Dermis lymphatic vessel endothelial cell (primary cell): ENCODE measurements around the gene PACS2. TPM values are rescaled to one million over a fixed set of nuclear protein-coding genes. Genes with fewer than 3 reads are reported as not detected.

Source experiments
- total RNA-seq: library from RNA; depleted of rRNA; stranded (reverse); fragments of >200 nt; gene quantifications from 2 replicates; pipeline ENCODE4 v1.2.1, GENCODE V29; 2014

The PACS2 gene
- total RNA-seq: 37.6 and 37.7 TPM in 2 replicates

DNA sequence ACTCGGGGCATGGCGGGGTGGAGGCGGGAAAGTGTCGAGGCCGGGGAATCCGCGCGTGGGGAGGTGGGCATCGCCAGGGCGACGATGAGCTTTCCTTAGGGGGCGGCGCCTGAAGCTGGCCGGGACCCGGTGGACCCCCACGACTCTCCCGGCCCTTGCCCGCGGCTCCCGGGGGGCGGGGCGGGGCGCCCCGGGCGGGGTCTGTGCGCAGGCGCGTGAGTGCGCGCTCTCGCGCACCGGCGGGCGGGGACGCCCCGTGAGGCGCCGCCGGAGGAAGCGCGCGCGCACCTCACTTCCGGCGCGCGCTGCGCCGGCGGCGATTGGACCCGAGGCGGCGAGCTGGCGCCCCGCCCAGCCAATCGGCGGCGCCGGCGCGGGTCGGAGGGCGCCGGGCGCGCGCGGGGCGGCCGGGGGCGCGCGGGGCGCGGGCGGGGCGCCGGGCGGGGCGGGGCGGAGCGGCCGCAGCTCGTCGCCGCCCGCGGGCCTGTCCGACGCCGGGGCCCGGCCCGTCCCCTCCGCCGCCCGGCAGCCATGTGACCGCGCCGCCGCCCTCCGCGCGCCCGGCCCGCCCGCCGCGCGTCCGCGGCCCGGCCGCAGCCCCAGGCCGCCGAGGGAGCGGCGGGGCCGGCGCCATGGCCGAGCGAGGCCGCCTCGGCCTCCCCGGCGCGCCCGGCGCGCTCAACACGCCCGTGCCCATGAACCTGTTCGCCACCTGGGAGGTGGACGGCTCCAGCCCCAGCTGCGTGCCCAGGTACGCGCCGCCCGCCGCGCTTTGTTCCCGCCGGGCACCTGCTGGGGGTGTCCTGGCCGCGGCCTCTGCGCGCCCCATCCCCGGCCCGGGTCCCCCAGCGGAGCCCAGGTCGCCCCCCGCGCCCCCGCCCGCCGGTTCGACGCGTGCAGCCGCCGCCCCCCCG is at the start of gene PACS2:
TSS of gene PACS2 (plus strand) at position 462 of the 914 bp plus-strand sequence. CDS start at position 633, 171 bp downstream.

DNA sequence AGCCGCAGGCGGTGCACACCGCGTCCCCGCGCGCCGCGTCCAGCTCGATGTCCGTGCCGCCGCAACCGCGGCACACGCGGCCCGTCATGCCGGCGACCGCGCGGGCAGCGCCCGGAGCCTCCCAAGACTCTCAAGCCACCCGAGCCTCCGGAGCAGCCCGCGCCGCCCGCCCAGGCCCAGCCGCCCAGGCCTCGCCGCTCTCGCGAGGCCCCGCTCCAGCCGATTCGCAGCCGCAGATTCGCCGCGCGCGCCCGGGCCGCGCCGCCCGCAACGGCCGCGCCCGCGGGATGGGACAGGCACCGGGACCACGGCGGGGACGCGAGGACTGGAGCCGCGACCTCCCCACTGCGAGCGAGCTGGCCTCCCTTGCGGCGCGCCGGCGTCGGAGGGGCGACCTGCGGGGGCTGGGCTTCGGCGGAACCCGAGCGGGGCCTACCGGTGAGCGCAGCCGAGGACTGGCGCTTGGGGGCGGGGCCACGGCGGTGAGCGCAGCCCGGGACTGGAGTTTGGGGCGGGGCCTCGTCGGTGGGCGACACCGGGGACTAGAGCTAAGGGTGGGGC is 13.9 kb upstream of the PACS2 start, which contains the start of gene BRF1:
TSS of gene BRF1 (minus strand) at position 460 of the 561 bp plus-strand sequence. CDS start at position 88, 372 bp downstream.

DNA sequence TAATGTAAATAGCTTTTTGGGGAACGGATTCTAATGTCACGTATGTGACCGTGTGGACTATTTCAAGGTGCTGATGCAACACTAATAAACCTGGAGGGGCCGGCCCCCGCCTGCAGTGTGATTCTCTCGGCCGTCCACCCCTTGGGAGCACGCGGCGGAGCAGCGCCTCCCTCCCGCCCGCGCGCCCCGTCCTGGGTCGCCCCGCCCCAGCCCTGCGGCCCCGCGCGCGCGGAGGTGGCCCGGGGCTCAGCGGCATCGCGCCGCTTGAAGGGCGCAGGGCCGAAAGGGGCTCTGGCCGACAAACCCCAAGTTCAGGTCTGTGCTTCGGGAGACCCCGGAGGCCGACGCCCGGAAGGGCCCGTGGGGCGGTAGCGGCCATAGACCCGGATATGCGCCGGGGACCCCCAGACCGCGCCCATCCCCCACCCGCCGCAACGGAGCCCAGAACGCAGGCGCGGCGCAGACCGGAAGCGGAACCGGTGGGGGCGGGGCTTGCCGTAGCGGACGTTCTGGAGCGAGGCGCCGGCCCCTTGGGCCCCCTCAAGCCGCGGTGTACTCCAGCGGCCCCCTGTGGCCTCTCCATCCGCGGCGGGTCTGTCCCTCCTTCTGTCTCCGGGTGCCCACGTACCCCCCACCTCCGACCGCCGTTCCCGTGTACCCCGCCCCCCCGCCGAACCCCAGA is 83.6 kb downstream of the PACS2 start, which contains the start of gene TEX22:
TSS of gene TEX22 (plus strand) at position 495 of the 682 bp plus-strand sequence. CDS start 803 bp downstream, outside the sequence.

DNA sequence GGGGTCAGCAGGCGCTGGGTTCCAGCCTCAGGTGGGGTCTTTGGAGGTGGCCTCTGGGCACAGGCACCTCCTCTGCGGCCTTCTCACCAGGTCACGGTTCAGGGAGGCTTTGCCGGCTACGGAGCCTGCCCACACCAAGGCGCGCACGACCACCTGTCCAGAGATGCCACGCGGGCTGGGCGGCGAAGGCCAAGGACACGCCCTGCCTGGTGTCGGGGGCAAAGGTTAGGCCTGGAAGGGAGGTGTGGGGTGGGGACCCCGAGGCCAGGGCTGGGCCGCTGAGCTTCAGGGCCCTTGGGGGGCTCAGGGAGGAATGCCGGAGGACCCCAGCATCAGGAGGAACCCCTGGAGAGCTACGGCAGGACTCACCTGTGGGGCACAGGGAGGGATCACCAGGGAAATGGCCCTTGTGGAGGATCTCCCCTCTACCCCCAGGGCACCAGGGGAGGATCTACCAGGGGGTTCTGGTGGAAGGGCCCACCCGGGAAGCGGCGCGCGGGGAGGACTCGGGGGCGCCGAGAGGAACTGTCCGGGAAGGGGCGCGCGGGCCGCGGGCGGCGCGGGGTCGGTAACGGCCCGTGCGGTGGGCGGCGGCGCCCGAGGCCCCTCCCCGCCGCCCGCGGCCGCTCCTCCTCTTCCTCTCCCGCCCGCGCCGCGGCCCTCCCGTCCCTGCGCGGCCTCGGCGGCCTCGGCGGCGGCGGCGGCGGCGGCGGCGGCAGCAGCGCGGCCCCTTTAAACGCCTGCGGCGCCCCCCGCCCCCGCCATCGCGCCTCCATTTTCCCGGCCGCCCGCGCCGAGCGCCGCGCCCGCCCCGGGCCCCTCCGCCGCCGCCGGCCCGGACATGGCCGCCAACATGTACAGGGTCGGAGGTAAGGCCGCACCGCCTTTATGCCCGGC is 104.9 kb downstream of the PACS2 start, which contains the start of gene MTA1:
TSS of gene MTA1 (plus strand) at position 633 of the 897 bp plus-strand sequence. CDS start at position 842, 209 bp downstream.

Other genes starting within 250 kb of the PACS2 start
- not detected in 2 replicates for gene GPR132, start 249.3 kb upstream of the PACS2 start, total RNA-seq
- gene JAG2, start 146.0 kb upstream of the PACS2 start, total RNA-seq: 26.6 and 37.9 TPM in 2 replicates
- gene NUDT14, start 133.4 kb upstream of the PACS2 start, total RNA-seq: 78.3 and 80.1 TPM in 2 replicates
- gene BTBD6, start 66.2 kb upstream of the PACS2 start, total RNA-seq: 36.4 and 45.5 TPM in 2 replicates
- 24.4 and 28.6 TPM in 2 replicates for gene BRF1, start 13.7 kb upstream of the PACS2 start, total RNA-seq
- under 0.01 and 0.09 TPM in 2 replicates for gene TEX22, start 83.8 kb downstream of the PACS2 start, total RNA-seq
- 19.9 and 26.9 TPM in 2 replicates for gene MTA1, start 105.1 kb downstream of the PACS2 start, total RNA-seq
- 115 and 150 TPM in 2 replicates for gene CRIP2, start 160.1 kb downstream of the PACS2 start, total RNA-seq
- gene CRIP1, start 172.1 kb downstream of the PACS2 start, total RNA-seq: 0.54 and 0.86 TPM in 2 replicates
- gene TEDC1, start 176.5 kb downstream of the PACS2 start, total RNA-seq: 3.1 and 4.1 TPM in 2 replicates
- 4.4 and 5.9 TPM in 2 replicates for gene TMEM121, start 211.8 kb downstream of the PACS2 start, total RNA-seq